HUES64 (cell line): ENCODE data around the gene SPTLC3.

ENCODE experiments used
- H3K27ac ChIP-seq: 2 replicates; pipeline ENCODE4 v1.7.0; 2013; ENCODE audit warnings: low read depth, low read length, inconsistent platforms
- H3K27me3 ChIP-seq: 2 replicates; pipeline ENCODE4 v1.6.1; 2013; ENCODE audit warnings: mild to moderate bottlenecking, low read length; ENCODE audit not compliant: insufficient read depth
- H3K36me3 ChIP-seq: 2 replicates; pipeline ENCODE4 v1.6.1; 2013; ENCODE audit warnings: mild to moderate bottlenecking, low read length; ENCODE audit not compliant: insufficient read depth
- H3K4me1 ChIP-seq: 2 replicates; pipeline ENCODE4 v1.6.1; 2013; ENCODE audit warnings: mild to moderate bottlenecking, low read length, moderate library complexity; ENCODE audit not compliant: insufficient read depth
- H3K4me3 ChIP-seq: 2 replicates; pipeline ENCODE4 v1.5.1; 2013; ENCODE audit warnings: mild to moderate bottlenecking, low read length, moderate library complexity
- H3K9ac ChIP-seq: 2 replicates; pipeline ENCODE4 v1.6.1; 2013; ENCODE audit warnings: mild to moderate bottlenecking, low read depth, low read length
- H3K9me3 ChIP-seq: 2 replicates; pipeline ENCODE4 v1.6.1; 2013; ENCODE audit warnings: low read depth, low read length; ENCODE audit not compliant: insufficient read depth
- WGBS: fragments of 150-250, 120-280 bp; methylation state at CpG from one replicate; pipeline ENCODE4 v1.1.7; 2013; ENCODE audit warnings: missing lambda C conversion rate; 5-methylcytosine and 5-hydroxymethylcytosine counted together

SPTLC3 gene

GRCh38 chr20:13034115-13034514 lies 25.3 kb downstream of the SPTLC3 start:
- no peak overlapping the region for H3K27ac ChIP-seq
- peaks cover 8% of the 10 kb centered on the region; the same call in 1 of the 2 replicates for H3K4me1 ChIP-seq
- H3K27me3 ChIP-seq, result no peaks in the 10 kb centered on the region; the same call in 1 of the 2 replicates
- no peak overlapping the region for H3K4me3 ChIP-seq
- no peak overlapping the region for H3K9ac ChIP-seq
- no peaks in the 10 kb centered on the region for H3K36me3 ChIP-seq
- H3K9me3 ChIP-seq, result no peaks in the 10 kb centered on the region

- H3K4me3 ChIP-seq, result no peak overlapping the region
- no CpG with 5 or more reads among the region's 1 CpG for WGBS
- H3K9me3 ChIP-seq, result no peaks in the 10 kb centered on the region
- H3K27ac ChIP-seq, result no peak overlapping the region
- H3K36me3 ChIP-seq, result no peaks in the 10 kb centered on the region
- no peaks in the 10 kb centered on the region; the same call in 1 of the 2 replicates for H3K4me1 ChIP-seq
- H3K9ac ChIP-seq, result no peak overlapping the region
- H3K27me3 ChIP-seq, result no peaks in the 10 kb centered on the region; the same call in 1 of the 2 replicates
These were observed 26.2 kb downstream of the SPTLC3 start for GRCh38 chr20:13034936-13035335.

- H3K9me3 ChIP-seq, result no peaks in the 10 kb centered on the region
- H3K4me3 ChIP-seq, result no peak overlapping the region
- 95% methylated on average over 2 of the region's 2 CpGs for WGBS
- H3K36me3 ChIP-seq, result no peaks in the 10 kb centered on the region
- H3K27me3 ChIP-seq, result no peaks in the 10 kb centered on the region; the same call in 1 of the 2 replicates
- no peaks in the 10 kb centered on the region; the same call in 1 of the 2 replicates for H3K4me1 ChIP-seq
- H3K9ac ChIP-seq, result no peak overlapping the region
- no peak overlapping the region for H3K27ac ChIP-seq
These were observed 26.8 kb downstream of the SPTLC3 start for GRCh38 chr20:13035399-13036152.

- Histone ChIP-seq H3K9ac (no peak overlapping the region), H3K9me3 (no peaks in the 10 kb centered on the region), H3K27me3 (no peaks in the 10 kb centered on the region; the same call in 1 of the 2 replicates), H3K27ac (no peak overlapping the region), H3K4me3 (no peak overlapping the region), H3K36me3 (no peaks in the 10 kb centered on the region), H3K4me1 (no peaks in the 10 kb centered on the region)
- WGBS, result 90% methylated on average over 3 of the region's 3 CpGs
These were observed 29.0 kb downstream of the SPTLC3 start for GRCh38 chr20:13037727-13038126.

GRCh38 chr20:13041574-13042457 lies 33.0 kb downstream of the SPTLC3 start:
- Histone ChIP-seq H3K4me1 (no peaks in the 10 kb centered on the region), H3K9ac (no peak overlapping the region), H3K4me3 (no peak overlapping the region), H3K9me3 (no peaks in the 10 kb centered on the region), H3K27me3 (no peaks in the 10 kb centered on the region), H3K27ac (no peak overlapping the region), H3K36me3 (no peaks in the 10 kb centered on the region)
- WGBS, result 94% methylated on average over 3 of the region's 4 CpGs

GRCh38 chr20:13042458-13042794 lies 33.7 kb downstream of the SPTLC3 start:
- H3K36me3 ChIP-seq, result no peaks in the 10 kb centered on the region
- H3K27ac ChIP-seq, result no peak overlapping the region
- no peak overlapping the region for H3K9ac ChIP-seq
- H3K27me3 ChIP-seq, result no peaks in the 10 kb centered on the region
- H3K9me3 ChIP-seq, result no peaks in the 10 kb centered on the region
- no peak overlapping the region for H3K4me3 ChIP-seq
- H3K4me1 ChIP-seq, result no peaks in the 10 kb centered on the region

GRCh38 chr20:13046409-13046808 lies 37.6 kb downstream of the SPTLC3 start:
- Histone ChIP-seq H3K4me3 (no peak overlapping the region), H3K36me3 (no peaks in the 10 kb centered on the region), H3K27ac (no peak overlapping the region), H3K9ac (no peak overlapping the region), H3K4me1 (no peaks in the 10 kb centered on the region), H3K27me3 (no peaks in the 10 kb centered on the region), H3K9me3 (no peaks in the 10 kb centered on the region)
- WGBS, result 92% methylated on average over 1 of the region's 1 CpG

- Histone ChIP-seq H3K9ac (no peak overlapping the region), H3K4me3 (no peak overlapping the region), H3K36me3 (no peaks in the 10 kb centered on the region), H3K4me1 (peaks cover 11% of the 10 kb centered on the region; the same call in 1 of the 2 replicates), H3K27me3 (no peaks in the 10 kb centered on the region), H3K27ac (no peak overlapping the region), H3K9me3 (no peaks in the 10 kb centered on the region)
- 64% methylated on average over 3 of the region's 3 CpGs for WGBS
These were observed 45.2 kb downstream of the SPTLC3 start for GRCh38 chr20:13054011-13054410.

- Histone ChIP-seq H3K27ac (no peak overlapping the region), H3K36me3 (no peaks in the 10 kb centered on the region), H3K4me1 (peaks cover 17% of the 10 kb centered on the region; the same call in 1 of the 2 replicates), H3K9me3 (no peaks in the 10 kb centered on the region), H3K4me3 (no peak overlapping the region), H3K27me3 (no peaks in the 10 kb centered on the region), H3K9ac (no peak overlapping the region)
- WGBS, result 92% methylated on average over 9 of the region's 9 CpGs
These were observed 50.1 kb downstream of the SPTLC3 start for GRCh38 chr20:13058666-13059389.

GRCh38 chr20:13059398-13060136 lies 50.8 kb downstream of the SPTLC3 start:
- Histone ChIP-seq H3K27ac (no peak overlapping the region), H3K9ac (no peak overlapping the region), H3K27me3 (no peaks in the 10 kb centered on the region), H3K9me3 (no peaks in the 10 kb centered on the region), H3K36me3 (no peaks in the 10 kb centered on the region), H3K4me3 (no peak overlapping the region), H3K4me1 (peaks cover 17% of the 10 kb centered on the region; the same call in 1 of the 2 replicates)
- 75% methylated on average over 7 of the region's 7 CpGs for WGBS
